ENCODE data around the gene GPBAR1.

Gene GPBAR1

DNA sequence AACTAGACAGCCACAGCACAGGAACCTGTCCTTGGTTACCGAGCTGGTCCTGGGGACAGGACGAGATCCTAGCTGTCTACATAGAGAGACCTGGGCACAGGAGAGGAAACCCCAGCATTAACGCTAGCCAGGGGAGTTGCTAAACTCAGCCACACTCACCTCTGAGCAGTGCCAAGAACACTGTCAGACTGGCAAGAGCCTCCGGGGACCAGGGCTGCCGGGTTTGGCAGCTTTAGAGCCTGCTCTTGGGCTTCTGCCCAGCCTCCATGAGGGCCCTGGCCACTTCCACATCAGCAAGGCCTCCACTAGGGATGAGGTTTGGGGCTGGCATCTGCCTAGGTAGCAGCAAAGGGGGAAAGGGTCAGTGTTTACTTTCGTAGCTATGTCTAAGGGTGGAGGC lies 24.8 kb downstream of the GPBAR1 start:
- DNase-seq (ENCODE audit: low spot score): peak; percentile 64

DNA sequence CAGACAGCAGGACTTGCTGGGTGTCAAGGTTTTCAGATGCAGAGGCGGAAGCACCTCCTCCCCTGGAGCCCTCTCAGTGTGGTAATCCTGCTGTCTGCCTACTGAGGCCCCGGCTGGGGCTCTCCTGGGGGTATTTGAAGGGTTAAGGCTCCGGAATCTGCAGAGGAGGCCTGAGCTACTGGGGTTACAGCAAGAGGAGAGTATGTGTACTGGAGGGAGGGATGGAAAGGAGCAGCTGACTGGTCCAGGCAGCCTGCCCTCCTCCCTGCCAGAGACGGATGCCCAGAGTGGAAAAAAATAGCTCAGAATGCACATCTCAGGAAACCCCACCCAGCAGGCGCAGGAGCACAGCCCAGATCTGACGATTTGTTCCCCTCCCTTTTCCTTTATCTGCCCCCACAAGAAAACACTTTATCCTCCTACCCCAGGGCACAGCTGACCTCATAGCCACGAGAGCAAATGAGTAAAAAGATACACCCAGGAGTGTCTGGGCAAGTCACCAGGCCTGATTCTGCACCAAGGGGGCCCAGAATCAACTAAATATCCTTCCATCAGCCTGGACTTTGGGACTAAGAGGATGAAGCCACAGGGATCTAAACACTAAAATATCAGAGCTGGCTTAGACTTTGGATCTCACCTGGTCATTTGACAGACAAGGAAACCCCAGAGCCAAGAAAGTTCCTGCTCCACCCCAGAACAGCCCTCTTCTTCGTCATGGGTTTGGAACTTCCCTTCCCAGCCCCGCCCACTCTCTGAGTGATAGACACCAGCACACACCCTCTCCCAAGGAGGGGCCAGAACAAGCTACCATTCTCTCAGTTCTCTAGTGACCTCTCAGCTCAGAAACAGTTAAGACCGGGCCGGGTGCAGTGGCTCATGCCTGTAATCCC lies 26.0 kb downstream of the GPBAR1 start:
- DNase-seq (ENCODE audit: low spot score): peak; percentile 55

DNA sequence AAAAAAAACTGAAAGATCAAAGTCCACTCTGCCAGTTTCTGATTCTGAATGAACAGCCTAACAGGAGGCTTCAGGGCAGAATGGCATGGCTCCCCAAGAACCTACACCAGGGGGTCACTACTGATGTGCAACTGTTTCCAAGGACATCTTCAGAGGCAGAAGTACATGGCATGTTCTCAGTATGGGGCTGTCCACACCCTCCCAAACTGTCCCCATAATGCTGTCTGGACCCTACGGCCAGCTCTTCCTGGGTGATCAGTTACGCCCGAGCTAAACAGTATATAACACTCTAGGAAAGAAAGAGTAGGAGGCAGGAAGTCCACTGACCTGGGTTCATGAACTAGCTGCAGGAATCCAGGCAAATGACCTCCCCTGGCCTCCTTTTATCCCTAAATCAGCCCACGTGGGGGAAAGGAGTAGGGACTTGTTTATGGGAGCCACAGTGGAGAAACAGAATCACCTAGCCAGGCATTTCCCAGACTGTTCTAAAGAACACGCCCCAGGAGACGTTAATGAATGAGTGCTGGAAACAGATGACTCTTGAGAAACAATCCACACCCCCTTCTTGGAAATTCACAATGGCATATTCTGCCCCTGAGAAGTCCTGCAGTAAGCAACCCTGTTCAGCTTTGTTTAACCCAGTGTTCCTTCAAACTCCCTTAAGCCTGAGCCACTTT lies 29.0 kb downstream of the GPBAR1 start:
- no peak for DNase-seq (ENCODE audit: low spot score)

DNA sequence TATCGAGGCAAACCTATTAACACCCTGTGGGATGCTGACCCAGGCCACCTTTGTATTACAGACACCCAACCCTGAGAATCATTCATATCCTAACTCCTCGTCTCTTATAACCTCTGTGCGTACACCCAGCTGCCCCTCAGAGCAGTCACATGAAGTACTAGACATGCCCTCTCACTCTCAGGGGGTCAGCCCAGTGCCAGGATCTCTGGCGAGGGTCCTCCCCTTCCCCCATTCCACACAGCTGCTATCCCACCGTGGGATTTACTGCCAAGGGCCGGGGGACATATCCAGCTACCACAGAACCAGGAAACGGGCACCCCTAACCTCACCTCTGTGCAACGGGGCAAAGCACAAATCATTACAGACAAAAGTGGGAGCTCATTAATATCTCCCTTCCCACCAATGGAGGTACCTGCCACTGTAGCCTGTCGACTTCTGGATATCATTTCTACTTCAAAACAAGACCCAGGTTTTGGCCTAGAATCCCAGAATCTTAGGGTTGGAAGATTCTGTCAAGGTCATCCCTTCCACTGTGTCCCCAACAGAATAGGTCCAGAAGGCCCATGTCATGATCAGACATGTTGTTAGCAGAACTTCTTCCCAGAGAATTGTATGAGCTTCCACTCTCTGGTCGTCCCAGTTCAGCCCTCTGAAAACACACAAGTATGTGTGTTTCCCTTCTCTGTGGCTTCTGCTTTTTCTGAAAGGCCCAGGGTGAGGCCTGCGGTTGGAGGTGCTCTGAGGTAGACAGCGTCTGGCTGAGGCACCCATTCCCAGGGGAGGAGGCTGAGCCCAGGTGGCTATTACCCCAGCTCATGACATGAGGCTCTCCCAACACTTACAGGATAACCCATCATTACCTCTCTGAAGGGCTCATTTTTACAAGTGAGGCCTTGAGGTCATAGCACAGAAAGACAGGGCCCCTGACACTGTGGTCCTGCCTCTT lies 29.8 kb downstream of the GPBAR1 start:
- no peak for DNase-seq (ENCODE audit: low spot score)

DNA sequence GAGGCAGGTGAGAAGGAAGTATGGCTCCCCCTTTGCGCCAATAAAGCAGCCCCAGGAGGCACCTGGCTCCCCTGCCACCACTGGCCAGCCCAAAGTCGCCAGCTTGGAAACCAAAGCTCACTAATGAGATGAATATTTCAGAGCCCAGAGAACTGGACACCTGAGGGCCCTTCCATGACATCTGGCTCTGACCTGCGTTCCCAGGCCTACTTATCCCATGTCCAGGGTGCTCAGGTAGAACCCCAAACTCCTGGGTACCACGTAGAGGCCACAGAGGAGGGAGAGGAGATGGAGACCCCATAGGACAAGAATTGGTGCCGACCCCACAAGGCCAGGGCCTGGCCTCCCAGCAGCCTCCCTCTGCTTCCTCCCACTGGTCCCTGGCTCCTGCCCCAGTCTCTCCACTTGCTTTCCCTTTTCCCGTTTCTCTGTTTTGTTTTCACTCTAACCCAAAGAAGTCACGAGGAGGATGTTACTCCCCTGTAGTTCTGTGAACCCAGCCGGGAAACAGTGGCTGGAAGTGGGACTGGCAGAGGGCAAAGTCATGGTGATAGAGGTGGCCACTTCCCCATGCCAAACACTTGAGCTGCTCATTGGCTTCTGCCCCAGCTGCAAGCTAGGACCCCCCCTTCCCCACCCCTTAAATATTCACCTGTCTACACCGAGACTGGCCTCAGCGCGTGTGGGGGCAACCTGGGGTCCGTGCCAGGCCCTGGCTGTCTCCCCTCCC lies 30.7 kb downstream of the GPBAR1 start:
- DNase-seq (ENCODE audit: low spot score): no peak

DNA sequence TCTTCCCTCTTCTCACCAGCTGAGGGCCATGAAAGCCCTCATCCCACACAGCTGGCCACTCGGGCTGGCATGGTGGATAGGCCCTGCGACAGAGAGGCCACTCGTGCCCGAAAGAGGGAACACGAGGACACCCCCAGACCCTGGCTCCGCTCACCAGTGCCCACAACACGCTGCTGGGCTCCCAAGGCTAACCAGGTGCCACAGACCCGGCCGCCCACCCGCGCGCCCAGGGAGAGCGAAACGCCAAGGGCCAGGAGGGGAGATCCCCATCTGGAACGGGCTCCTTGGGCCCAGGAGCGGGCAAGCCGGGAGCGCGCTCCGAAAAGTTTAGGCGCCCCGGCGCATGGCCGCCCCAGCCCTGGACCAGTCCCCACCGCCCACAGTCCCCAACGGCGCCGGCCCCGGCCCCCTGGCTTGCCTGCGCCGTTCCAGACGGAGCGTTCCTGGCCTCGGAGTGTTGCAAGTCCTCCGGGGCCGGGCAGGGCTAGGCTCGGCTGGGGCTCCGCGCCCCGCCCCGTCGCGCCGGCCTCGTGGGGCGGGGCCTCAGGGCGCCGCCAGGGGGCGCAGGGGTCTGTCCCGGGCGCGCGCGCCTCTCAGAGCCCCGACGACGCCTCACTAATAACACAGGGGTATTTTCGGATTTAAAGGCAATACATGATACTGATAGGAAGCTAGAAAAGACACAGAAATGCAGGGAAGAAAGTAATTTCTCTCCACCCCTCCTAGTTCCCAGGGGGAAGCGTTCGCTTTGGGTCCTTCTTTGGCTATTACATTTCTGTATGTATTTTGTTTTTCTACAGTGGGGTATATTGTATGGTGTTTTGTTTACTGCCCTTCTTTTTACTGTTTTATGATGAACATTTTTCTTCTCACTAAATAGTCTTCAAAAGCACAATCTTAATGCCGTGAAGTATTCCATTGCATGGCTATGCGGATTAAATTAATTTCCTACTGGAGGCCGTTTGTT lies 31.5 kb downstream of the GPBAR1 start, which contains the start of gene TMBIM1:
TMBIM1 (minus strand) TSS at position 456 of the 967 bp plus-strand sequence. CDS start 10,362 bp downstream, outside the sequence.
- peak; percentile 97 for DNase-seq (ENCODE audit: low spot score)

DNA sequence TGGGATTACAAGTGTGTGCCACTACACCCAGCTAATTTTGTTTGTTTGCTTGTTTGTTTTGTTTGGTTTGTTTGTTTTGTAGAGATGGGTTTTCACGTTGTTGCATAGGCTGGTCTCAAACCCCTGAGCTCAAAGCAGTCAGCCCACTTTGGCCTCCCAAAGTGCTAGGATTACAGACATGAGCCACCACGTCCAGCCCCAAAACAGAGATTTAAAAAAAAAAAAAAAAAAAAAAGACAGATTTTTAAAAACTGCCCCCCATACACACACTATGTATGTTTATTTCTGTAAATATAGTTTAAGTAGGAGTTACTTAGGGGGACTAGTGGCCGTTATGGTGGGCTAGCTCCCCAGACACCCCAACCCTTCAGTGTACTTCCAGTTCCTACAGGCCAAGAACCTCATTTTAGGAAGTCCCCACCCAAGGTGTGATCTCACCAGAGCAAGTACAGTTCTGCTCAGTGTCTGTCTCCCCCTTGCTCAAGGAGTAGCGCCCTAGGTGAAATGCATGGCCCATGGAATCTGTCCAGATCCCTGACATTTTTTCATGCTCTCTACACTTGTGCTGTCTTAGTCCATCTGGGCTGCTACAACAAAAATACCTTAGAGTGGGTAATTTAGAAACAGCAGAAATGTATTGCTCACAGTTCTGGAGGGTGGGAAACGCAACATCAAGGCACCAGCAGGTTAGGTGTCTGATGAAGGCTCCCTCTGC lies 33.1 kb downstream of the GPBAR1 start:
- DNase-seq (ENCODE audit: low spot score): no peak

DNA sequence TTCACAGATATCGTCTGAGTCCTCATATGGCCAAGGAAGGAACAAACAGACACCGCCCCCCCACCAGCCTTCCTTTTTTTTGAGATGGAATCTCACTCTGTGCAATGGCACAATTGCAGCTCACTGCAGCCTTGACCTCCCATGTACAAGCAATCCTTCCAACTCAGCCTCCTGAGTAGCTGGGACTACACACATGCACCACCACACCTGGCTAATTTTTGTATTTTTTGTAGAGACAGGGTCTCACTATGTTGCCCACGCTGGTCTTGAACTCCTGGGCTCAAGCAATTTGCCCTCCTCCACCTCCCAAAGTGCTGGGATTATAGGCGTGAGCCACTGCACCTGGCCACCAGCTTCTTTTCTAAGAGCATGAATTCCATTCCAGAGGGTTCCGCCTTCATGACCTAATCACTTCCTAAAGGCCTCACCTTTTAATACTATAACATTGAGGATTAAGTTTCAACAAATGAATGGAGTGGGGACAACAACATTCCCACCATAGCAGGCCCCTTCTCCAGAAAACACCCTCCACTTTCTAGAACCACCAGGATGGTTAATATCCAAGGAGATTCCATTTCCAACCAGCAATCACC lies 33.7 kb downstream of the GPBAR1 start:
- no peak for DNase-seq (ENCODE audit: low spot score)

DNA sequence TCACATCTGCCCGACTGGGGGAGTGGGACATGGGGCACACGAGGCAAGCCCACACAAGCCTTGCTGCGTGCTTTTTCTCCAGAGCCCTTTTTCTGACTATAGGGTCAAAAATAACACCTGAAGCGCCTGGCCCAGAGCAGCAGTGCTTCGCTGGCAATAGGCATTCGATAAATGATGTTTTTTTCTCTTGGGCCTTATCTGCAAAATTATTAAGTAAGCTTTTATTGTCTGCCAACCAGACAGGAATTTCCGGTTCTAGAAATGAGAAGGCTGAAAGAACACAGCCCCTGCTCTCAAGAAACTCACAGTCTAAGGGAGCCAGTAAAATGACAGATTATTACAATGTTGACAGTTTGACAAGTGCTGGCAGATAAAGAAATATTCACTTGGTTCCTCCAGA lies 34.2 kb downstream of the GPBAR1 start:
- DNase-seq (ENCODE audit: low spot score): no peak

DNA sequence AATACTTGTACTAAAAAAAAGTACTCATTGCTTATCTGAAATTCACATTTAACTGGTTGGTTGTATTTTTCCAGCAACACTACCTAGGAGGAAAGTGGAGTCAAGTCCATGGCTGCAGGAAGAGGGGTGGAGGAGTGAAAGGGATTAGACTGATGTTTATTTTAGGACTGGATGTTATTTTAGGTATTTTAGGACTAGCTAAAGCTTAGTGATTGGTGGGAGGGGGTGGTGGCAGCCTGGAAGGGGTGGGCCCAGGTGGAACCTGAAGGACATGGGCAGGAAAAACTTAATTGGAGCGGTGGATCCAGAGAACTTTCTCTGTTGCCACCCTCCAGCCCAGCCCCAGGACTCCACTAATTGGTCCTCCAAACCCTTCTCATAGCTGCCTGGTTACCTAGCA lies 35.4 kb downstream of the GPBAR1 start:
- no peak for DNase-seq (ENCODE audit: low spot score)

DNA sequence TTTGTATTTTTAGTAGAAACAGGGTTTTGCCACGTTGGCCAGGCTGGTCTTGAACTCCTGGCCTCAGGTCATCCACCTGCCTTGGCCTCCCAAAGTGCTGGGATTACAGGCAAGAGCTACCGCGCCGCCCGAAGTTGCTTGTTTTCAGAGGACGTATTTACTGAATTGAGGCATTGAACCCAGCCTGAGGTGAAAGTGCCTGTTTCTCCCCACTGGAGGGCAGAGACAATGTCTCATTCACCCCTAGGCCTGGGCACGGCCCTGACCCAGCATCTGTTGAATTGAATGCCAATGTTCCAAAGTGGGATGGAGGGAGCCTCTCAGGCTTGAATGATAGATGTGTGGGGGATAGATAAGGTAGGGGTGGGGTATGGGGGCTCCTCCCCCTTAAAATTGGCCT lies 36.0 kb downstream of the GPBAR1 start:
- DNase-seq (ENCODE audit: low spot score): no peak

DNA sequence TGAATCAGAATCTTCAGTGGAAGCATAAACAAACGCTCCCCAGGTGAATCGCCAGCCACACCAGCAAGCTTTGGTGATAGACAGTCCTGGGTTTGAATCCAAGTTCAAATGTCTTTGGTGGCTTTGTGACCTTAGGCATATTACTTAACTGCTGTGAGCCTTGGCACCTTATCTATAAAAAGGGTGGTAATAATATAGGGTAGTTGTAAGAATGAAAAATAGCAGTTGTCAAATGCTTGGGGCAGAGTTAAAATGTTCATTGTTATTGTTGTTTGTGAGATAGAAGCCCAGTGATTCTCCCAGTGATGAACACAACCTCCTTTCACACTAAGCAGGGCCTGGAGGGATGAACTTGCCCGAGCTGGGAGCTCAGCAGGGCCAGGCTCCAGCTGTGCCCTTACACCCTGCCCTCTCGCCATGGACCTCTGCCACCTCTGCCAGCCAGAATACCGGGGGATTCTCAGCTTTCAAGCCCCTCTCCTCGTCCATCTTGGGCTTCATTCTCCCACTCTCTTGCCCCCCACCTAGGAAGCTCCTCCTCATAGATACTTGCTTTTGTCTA lies 37.6 kb downstream of the GPBAR1 start:
- DNase-seq (ENCODE audit: low spot score): no peak

DNA sequence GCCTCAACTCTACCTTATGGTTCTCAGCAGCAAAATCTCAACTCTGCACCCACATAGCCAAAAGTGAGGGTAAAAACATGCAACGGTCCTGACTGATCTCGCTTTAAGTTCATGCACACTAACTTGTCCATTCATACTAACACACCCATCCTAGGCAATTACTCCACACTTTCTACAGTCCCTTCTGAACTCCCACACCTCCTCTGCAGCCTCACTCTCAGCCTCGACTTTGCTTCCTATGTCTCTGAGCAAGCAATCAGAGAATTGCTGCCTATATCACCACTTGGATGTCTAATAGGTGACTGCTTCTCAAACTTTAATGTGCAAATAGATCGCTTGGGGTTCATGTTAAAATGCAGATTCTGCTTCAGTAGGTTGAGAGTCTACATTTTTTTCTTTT lies 39.3 kb downstream of the GPBAR1 start:
- DNase-seq (ENCODE audit: low spot score): no peak

DNA sequence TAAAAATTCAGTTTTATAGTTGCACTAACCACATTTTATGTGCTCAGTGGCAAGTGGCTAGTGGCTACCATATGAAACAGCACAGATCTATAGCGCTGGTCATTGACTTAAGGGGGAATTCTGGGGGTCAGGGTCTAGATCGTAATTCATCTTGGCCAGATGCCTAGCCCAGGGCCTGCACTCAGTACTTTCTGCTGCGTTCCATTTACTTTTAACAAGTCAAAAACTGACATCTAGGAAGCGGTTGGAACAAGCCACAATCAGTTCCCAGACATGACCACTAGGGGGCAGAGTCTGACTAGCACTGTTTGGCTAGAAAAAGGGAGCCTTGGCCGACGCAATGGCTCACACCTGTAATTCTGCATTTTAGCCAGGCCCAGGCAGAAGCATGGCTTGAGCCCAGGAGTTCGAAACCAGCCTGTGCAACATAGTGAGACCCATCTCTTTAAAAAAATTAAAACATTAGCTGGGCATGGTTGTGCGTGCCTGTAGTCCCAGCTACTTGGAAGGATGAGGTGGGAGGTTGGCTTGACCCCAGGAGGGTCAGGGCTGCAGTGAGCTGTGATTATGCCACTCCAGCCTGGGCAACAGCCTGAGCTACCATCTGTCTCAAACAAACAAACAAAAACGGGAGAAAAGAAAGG lies 40.5 kb downstream of the GPBAR1 start:
- peak; percentile 76 for DNase-seq (ENCODE audit: low spot score)

DNA sequence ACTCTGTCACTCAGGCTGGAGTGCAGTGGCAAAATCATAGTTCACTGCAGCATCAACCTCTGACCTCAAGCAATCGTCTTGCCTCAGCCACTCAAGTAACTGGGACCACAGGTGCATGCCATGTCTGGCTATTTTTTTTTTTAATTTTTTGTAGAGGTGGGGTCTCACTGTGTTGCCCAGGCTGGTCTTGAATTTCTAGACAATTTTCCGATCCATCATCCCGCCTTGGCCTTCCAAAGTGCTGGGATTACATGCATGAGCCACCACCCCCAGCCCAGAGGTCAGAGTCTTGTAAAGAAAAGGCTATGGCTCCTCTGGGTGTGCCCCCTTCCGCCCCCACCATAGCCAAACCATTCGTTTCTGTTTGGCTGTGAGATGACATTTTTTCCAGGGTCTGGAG lies 44.6 kb downstream of the GPBAR1 start:
- DNase-seq (ENCODE audit: low spot score): no peak

DNA sequence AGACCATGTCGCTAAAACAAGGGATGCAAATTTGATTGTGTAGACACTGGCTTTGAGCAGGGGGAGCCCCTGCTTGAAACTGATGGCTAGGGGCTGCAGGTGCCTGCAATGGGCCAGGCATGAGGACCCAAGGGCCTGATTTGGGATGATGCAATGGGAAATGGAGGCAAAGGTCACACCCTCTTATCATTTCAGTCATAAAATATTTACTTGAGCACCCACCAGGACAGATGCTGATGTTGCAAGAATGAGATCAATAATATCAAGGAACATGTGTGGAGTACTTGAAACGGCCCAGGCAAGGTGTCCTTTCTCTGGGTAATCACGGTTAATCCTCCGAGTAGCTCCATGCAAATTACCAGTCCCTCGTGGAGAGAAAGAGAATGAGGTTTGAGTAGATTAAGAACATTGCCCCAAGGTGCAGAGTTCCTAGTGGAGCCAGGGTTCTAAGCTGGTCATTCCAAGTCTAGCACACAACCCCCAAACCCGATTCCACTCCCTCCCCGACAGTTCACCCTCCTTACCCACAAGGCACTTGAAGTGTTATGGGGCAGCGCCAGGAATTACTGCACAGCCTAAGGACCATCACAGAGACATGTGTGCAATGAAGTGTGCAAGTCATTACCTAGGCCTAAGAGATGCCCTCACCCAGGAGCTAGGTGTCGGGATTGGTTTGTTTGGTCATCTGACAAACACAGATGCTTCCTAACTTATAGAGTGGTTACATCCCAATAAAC lies 45.5 kb downstream of the GPBAR1 start:
- DNase-seq (ENCODE audit: low spot score): no peak

DNA sequence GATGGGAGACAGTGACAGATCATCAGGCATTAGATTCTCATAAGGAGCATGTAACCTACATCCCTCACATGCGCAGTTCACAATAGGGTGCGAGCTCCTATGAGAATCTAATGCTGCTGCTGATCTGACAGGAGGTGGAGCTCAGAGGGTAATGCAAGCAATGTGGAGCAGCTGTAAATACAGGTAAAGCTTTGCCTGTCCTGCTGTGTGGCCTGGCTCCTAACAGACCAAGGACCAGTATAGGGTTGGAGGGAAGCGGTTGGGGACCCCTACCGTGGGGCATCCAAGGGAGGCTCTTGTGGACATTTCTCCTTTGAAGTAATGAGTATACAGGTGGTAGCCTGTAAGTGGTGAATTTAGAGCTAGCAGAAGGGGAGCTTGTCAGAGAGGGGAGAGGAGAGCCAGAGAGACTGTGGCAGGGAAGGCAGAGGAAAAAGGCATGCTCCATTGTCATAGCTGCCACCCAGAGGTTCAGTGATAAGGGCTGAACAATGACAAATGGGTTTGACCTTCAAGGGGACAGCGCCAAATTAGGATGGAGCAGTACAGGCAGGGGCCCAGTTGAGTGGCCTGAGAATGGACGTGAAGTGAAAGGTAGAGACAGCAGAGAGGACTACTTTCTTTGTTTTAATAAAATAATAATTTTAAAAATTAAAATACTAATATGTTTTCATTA lies 46.7 kb downstream of the GPBAR1 start:
- DNase-seq (ENCODE audit: low spot score): no peak
